NOMO-1 (cell line): ENCODE data around the gene EZH2.

Experiments
- DNase-seq, 2 experiments: peaks; one replicate each; lab custom pipeline; 2025; ENCODE audit not compliant: unreplicated experiment in 2 of 2; lab: John Stamatoyannopoulos, UW

EZH2 gene

GRCh38 chr7:148862481-148862880 is 21.6 kb downstream of the EZH2 start:
- no peak for DNase-seq

DNA sequence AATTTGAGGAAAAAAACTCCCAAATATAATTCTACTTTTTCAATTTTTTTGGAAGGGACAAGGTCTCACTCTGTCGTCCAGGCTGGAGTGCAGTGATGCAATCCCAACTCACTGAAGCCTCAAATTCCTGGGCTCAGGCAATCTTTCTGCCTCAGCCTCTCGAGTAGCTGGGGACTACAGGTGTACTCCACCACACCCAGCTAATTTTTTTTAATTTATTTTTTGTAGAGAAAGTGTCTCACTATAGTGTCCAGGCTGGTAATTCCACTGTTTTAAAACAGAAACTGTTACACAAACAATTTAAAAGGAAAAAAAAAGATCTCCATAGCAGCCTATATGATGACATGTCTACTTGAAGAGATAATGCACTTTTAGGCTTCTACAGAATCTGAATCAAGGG is 25.6 kb downstream of the EZH2 start:
- no peak for DNase-seq

GRCh38 chr7:148856891-148857290 is 27.2 kb downstream of the EZH2 start:
- DNase-seq: no peak

GRCh38 chr7:148856578-148856881 is 27.6 kb downstream of the EZH2 start:
- DNase-seq: no peak

GRCh38 chr7:148854983-148855382 is 29.1 kb downstream of the EZH2 start:
- no peak for DNase-seq

GRCh38 chr7:148852272-148852671 is 31.8 kb downstream of the EZH2 start:
- DNase-seq: no peak

DNA sequence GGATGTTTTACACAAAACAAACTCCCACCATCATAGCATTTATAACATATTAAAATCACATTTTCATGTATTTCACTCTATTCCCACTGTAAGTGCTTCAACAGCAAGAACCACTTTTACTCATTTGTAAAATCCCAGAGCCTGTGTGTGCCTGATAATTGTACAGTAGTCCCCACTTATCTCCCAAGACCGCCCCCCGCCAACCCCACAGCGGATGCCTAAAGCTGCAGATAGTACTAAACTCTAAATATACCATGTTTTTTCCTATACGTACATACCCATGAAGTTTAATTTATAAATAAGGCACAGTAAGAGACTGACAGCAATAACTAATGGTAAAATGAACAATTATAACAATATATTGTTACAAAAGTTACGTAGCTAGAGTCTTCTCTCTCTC is 33.5 kb downstream of the EZH2 start:
- no peak for DNase-seq

DNA sequence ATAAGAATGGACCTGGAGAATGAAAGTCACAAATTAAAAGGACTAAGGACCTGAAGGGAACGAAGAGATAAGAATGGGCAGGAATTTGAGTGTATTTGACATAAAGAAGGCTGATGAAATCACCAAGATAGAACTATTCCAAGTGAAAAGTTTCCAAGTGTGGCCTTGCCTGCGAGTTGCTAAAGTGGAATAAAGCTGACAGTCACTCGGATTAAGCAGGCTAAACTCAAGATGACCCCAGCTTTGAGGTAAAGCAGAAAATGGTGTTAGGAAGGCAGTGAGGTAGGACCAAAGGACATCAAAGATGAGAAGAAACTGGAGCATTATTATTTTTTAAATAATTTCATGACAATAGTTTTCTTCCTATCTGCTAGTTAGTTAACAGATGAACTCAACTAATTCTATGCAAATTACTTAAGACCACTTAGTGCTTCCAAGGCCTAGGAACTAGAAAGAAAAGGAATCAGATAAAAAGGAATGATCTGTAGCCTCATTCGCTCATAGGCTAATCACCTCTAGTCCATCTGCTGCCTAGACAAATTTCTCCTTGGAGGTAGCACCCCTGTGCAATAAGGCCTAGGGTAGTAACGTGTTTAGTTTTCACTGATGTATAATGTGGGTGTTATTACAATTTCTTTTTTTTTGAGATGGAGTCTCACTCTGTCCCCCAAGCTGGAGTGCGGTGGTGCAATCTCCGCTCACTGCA is 34.5 kb downstream of the EZH2 start:
- DNase-seq: no peak

- DNase-seq: no peak
These were observed 36.0 kb downstream of the EZH2 start for GRCh38 chr7:148847815-148848734.

GRCh38 chr7:148838905-148839304 is 45.2 kb downstream of the EZH2 start:
- no peak for DNase-seq

- DNase-seq: no peak
These were observed 48.2 kb downstream of the EZH2 start for GRCh38 chr7:148835854-148836253.

DNA sequence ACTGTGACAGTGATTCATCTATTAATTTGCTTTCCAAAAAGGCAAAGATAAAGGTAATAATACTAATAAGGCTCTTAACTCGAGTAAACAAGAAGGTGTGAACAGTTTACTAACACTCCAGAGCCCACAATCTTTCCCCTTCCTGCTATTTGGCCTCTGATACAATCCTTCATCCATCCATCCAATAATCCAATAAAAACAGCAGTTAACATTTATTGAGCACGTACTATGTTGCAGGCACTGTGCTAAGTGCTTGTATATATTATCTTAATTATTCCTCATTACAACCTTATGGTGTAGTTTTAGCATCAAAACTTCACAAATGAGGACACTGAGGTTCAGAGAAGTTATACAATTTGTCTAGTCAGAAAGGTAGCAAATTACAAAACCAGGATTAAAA is 49.5 kb downstream of the EZH2 start:
- DNase-seq: no peak

DNA sequence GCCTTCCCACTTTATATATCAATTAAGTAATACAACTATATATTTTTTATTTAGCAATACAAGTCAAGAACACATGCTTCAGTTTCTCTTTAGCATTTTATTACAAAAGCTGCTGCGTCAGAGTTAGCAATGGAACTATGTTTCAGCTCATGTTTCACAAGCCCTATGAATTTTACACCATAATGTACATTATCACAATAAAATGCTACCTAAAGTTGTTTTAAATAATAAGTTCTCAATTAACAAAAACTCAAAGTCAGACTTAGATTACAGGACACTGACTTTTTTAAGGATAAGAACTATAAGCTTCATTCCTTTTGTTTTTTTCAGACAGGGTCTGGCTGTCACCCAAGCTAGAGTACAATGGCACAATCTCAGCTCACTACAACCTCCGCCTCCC is 52.3 kb downstream of the EZH2 start:
- DNase-seq: no peak

DNA sequence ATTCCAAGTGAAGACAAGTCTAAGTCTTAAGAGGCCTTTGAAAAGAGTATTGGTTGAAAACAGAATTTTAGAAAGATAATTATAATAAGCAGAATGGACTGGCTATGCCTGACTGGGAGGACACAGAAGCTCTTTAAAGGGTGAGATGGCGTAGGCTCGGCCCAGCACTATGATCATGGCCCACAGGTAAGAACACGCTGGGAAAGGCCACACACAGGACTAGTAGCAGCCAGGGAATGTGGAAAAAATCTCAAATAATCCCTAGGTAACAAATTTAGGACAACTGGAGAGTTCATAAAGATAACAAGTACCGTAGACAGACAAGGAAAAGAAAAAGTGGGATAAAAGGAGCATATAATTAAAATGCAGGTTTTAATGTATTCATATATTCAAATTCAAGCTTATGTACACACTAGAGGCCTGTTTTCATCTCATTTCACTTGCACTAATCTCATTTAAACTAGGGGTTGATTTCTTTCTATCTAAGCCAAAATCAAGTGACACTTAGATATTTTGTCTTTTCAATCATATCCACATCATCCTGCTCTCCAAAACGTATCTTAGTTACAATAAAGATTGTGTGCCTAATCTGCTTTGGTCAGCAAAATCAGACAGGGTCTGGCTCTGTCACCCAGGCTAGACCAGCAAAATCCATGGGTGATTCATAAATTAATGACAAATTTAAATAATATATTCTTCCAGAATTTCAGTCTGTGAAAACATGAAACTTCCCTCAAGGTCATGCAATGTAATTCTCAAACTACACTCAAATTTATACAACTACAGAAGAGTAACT is 53.0 kb downstream of the EZH2 start:
- DNase-seq: no peak

- no peak for DNase-seq
These were observed 55.1 kb downstream of the EZH2 start for GRCh38 chr7:148828965-148829364.

DNA sequence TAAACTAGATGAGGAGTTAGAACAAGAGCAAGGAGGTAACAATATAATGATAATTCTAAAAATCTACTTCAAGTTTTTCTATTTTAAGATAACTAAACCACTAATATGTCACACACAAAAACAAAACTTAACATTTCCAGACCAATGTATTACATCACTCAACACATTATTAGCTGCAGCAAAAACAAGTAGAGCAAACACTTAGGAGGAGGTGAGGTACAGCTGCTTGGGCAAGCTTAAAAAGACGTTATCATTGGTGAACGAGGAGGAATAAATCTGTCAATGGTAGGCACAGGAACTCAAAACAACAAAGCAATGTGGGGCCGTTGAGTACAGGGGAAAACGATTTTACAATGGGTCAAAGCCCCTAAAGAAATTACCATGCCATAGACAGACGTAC is 58.8 kb downstream of the EZH2 start:
- no peak for DNase-seq

DNA sequence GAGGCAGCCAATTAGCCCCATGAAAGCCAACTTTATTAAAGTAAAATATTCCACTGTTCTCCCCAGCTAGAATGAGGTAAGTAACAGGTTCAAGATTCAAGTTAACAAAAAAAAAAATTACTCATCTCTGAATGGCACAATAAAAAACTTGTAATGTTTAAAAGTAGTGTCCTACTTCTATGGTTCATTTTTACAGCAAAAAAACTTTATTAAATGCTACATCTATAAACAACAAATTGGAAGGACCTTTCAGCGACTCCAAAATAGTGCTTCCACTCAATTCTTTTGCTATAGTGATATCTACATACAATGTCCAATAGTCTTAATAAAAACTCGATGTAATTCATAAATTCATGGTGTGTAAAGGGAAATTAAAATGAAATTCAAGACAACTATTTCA is 59.2 kb downstream of the EZH2 start:
- no peak for DNase-seq

- DNase-seq: no peak
These were observed 62.7 kb downstream of the EZH2 start for GRCh38 chr7:148821422-148821821.

DNA sequence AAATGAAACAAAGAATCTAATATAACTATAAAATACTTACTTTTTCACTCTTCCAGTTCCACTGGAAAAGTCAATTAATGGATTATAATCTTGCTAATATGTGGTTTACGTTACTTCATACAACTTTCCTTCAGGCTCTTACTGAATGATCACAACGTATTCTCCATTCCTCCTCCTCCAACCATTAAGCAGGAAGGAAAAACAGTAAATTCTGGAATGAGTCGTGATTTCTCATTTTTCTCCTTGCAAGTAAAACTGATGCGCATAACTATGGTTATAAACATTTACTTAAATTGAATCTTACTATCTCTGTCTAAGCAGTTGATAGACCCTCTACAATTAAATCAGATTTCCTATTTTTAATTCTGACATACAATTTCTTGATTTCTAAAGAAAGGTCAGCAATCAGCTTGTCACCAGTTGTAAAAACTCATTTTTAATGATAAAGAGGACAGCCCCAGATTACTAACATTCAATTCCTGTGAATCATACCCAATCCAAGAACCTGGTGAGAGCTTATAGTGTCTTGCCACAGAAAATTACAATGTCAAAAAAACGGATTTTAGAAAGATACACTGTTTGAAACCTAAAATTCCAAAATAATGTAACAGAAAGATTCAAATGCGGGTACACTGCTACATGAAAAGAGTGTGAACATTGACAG is 64.3 kb downstream of the EZH2 start:
- no peak for DNase-seq

- DNase-seq: no peak
These were observed 68.5 kb downstream of the EZH2 start for GRCh38 chr7:148815612-148816011.
